Neural cell (in vitro differentiated cells): Measurements from ENCODE around the gene RIBC1. TPM values are rescaled to one million over a fixed set of nuclear protein-coding genes. Genes with fewer than 3 reads are reported as not detected.

ENCODE experiments used
- H2AFZ ChIP-seq: fragments of 200-600, 300-800 bp; sonication (generic), shearing (Covaris generic); 2 replicates; pipeline ENCODE4 v1.6.0; 2014; ENCODE audit warnings: low read depth, mild to moderate bottlenecking, antibody characterized with exemption, low read length, moderate library complexity
- H3F3A ChIP-seq: fragments of 200-600 bp; shearing (Covaris generic); 2 replicates; pipeline ENCODE4 v1.6.1; 2016; ENCODE audit warnings: mild to moderate bottlenecking, moderate library complexity, mixed read lengths, antibody characterized with exemption, low read length; ENCODE audit not compliant: insufficient read depth, poor library complexity, severe bottlenecking
- H3K27ac ChIP-seq: fragments of 200-600, 300-800 bp; sonication (generic), shearing (Covaris generic); 2 replicates; pipeline ENCODE4 v1.5.1; 2014; ENCODE audit warnings: mild to moderate bottlenecking, low read length, moderate library complexity
- H3K27me3 ChIP-seq: fragments of 300-800, 200-600 bp; sonication (generic), shearing (Covaris generic); 2 replicates; pipeline ENCODE4 v1.6.0; 2014; ENCODE audit warnings: mild to moderate bottlenecking, low read depth, low read length, moderate library complexity; ENCODE audit not compliant: insufficient read depth
- H3K36me3 ChIP-seq: fragments of 300-800, 200-600 bp; sonication (generic), shearing (Covaris generic); 2 replicates; pipeline ENCODE4 v1.5.1; 2014; ENCODE audit warnings: mild to moderate bottlenecking, antibody characterized with exemption, low read length, moderate library complexity; ENCODE audit not compliant: insufficient read depth
- H3K4me2 ChIP-seq: fragments of 300-800, 200-600 bp; sonication (generic), shearing (Covaris generic); 2 replicates; pipeline ENCODE4 v1.6.0; 2014; ENCODE audit warnings: mild to moderate bottlenecking, low read length
- H3K4me3 ChIP-seq: fragments of 300-800, 200-600 bp; sonication (generic), shearing (Covaris generic); 2 replicates; pipeline ENCODE4 v1.5.1; 2014; ENCODE audit warnings: mild to moderate bottlenecking, low read length, moderate library complexity
- H3K79me2 ChIP-seq: fragments of 200-600 bp; shearing (Covaris generic); replicated peaks from 2 replicates; pipeline ENCODE4 v1.6.0; 2014; ENCODE audit warnings: mild to moderate bottlenecking, low read length, moderate library complexity; ENCODE audit not compliant: insufficient read depth
- H3K9ac ChIP-seq: fragments of 300-800, 200-600 bp; sonication (generic), shearing (Covaris generic); 2 replicates; pipeline ENCODE4 v1.6.1; 2016; ENCODE audit warnings: mild to moderate bottlenecking, low read length, mixed read lengths
- H3K9me2 ChIP-seq: fragments of 200-600 bp; shearing (Covaris generic); 2 replicates; pipeline ENCODE4 v1.6.1; 2016; ENCODE audit warnings: mild to moderate bottlenecking, low read length, mixed read lengths; ENCODE audit not compliant: insufficient read depth
- H3K9me3 ChIP-seq: fragments of 200-600, 300-800 bp; sonication (generic), shearing (Covaris generic); 2 replicates; pipeline ENCODE4 v1.6.1; 2016; ENCODE audit warnings: mild to moderate bottlenecking, mixed run types, low read length, moderate library complexity, mixed read lengths
- H4K20me1 ChIP-seq: fragments of 200-600 bp; shearing (Covaris generic); 2 replicates; pipeline ENCODE4 v1.6.1; 2016; ENCODE audit warnings: mild to moderate bottlenecking, mixed run types; ENCODE audit not compliant: insufficient read depth
- EP300 ChIP-seq: fragments of 450-650 bp; conservative IDR thresholded peaks from 2 replicates; pipeline ENCODE4 v1.6.1; 2014; ENCODE audit warnings: antibody characterized with exemption, mild to moderate bottlenecking, moderate library complexity; ENCODE audit not compliant: poor library complexity, severe bottlenecking
- EZH2 ChIP-seq: fragments of 200-600, 300-800 bp; shearing (Covaris generic), sonication (generic); IDR thresholded peaks from 2 replicates; pipeline ENCODE4 v1.6.1; 2014; ENCODE audit warnings: antibody characterized with exemption, low read length, borderline replicate concordance, mild to moderate bottlenecking; ENCODE audit not compliant: insufficient read depth, poor library complexity, severe bottlenecking
- MXI1 ChIP-seq: fragments of 450-650 bp; conservative IDR thresholded peaks from 2 replicates; pipeline ENCODE4 v1.6.1; 2014; ENCODE audit warnings: antibody characterized with exemption, mild to moderate bottlenecking; ENCODE audit not compliant: poor library complexity, severe bottlenecking
- POLR2AphosphoS5 ChIP-seq: IDR thresholded peaks from 2 replicates; pipeline ENCODE4 v1.6.1; 2012
- RAD21 ChIP-seq: fragments of 450-650 bp; conservative IDR thresholded peaks from 2 replicates; pipeline ENCODE4 v1.6.1; 2014; ENCODE audit warnings: antibody characterized with exemption, mild to moderate bottlenecking, moderate library complexity
- SMC3 ChIP-seq: fragments of 450-650 bp; conservative IDR thresholded peaks from 2 replicates; pipeline ENCODE4 v1.6.1; 2014; ENCODE audit warnings: antibody characterized with exemption, mild to moderate bottlenecking, moderate library complexity; ENCODE audit not compliant: poor library complexity
- TAF1 ChIP-seq: IDR thresholded peaks from 2 replicates; pipeline ENCODE4 v1.6.1; 2012; ENCODE audit warnings: low read depth
- polyA plus RNA-seq: library from polyadenylated mRNA; depleted of rRNA; stranded (reverse); fragments of >200 nt; gene quantifications from 2 replicates; pipeline ENCODE4 v1.2.3, GENCODE V29; 2014
- TF ChIP-seq, protein P1 (sequence below): fragments of 450-650 bp; IDR thresholded peaks from 2 replicates; pipeline ENCODE4 v1.5.1; 2014; ENCODE audit warnings: antibody characterized with exemption, mild to moderate bottlenecking, moderate library complexity; ENCODE audit not compliant: poor library complexity, severe bottlenecking
- TF ChIP-seq, protein P2 (sequence below): IDR thresholded peaks from 2 replicates; pipeline ENCODE4 v1.6.1; 2012; ENCODE audit warnings: borderline replicate concordance

RIBC1 gene
- polyA plus RNA-seq, 1 donor from 2014 or later = 0.84 TPM

- H3K27ac ChIP-seq = no peak overlapping the region
- no peak overlapping the region for H3K9ac ChIP-seq
- no peaks in the 10 kb centered on the region for H3K9me2 ChIP-seq
- no peaks in the 10 kb centered on the region for H3K27me3 ChIP-seq
- no peaks in the 10 kb centered on the region for H3F3A ChIP-seq
- no peak overlapping the region for H2AFZ ChIP-seq
- H3K4me2 ChIP-seq = no peak overlapping the region
- TF ChIP-seq, protein P1, sequence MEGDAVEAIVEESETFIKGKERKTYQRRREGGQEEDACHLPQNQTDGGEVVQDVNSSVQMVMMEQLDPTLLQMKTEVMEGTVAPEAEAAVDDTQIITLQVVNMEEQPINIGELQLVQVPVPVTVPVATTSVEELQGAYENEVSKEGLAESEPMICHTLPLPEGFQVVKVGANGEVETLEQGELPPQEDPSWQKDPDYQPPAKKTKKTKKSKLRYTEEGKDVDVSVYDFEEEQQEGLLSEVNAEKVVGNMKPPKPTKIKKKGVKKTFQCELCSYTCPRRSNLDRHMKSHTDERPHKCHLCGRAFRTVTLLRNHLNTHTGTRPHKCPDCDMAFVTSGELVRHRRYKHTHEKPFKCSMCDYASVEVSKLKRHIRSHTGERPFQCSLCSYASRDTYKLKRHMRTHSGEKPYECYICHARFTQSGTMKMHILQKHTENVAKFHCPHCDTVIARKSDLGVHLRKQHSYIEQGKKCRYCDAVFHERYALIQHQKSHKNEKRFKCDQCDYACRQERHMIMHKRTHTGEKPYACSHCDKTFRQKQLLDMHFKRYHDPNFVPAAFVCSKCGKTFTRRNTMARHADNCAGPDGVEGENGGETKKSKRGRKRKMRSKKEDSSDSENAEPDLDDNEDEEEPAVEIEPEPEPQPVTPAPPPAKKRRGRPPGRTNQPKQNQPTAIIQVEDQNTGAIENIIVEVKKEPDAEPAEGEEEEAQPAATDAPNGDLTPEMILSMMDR = no peak
- TF ChIP-seq SMC3 = no peak
- no peak for TF ChIP-seq POLR2AphosphoS5
- TF ChIP-seq EP300 = no peak
- no peak for TF ChIP-seq MXI1
- TF ChIP-seq TAF1 = no peak
- TF ChIP-seq EZH2 = no peak
- TF ChIP-seq, protein P2, sequence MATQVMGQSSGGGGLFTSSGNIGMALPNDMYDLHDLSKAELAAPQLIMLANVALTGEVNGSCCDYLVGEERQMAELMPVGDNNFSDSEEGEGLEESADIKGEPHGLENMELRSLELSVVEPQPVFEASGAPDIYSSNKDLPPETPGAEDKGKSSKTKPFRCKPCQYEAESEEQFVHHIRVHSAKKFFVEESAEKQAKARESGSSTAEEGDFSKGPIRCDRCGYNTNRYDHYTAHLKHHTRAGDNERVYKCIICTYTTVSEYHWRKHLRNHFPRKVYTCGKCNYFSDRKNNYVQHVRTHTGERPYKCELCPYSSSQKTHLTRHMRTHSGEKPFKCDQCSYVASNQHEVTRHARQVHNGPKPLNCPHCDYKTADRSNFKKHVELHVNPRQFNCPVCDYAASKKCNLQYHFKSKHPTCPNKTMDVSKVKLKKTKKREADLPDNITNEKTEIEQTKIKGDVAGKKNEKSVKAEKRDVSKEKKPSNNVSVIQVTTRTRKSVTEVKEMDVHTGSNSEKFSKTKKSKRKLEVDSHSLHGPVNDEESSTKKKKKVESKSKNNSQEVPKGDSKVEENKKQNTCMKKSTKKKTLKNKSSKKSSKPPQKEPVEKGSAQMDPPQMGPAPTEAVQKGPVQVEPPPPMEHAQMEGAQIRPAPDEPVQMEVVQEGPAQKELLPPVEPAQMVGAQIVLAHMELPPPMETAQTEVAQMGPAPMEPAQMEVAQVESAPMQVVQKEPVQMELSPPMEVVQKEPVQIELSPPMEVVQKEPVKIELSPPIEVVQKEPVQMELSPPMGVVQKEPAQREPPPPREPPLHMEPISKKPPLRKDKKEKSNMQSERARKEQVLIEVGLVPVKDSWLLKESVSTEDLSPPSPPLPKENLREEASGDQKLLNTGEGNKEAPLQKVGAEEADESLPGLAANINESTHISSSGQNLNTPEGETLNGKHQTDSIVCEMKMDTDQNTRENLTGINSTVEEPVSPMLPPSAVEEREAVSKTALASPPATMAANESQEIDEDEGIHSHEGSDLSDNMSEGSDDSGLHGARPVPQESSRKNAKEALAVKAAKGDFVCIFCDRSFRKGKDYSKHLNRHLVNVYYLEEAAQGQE = no peak
- TF ChIP-seq RAD21 = no peak
- peak overlapping the region; percentile 59 for H3K4me3 ChIP-seq
- no peaks in the 10 kb centered on the region for H3K79me2 ChIP-seq
- no peaks in the 10 kb centered on the region for H3K9me3 ChIP-seq
- no peaks in the 10 kb centered on the region for H3K36me3 ChIP-seq
- H4K20me1 ChIP-seq = no peaks in the 10 kb centered on the region
Measured at GRCh38 chrX:53441531-53442321, 19.1 kb downstream of the RIBC1 start.

GRCh38 chrX:53442322-53442631 lies 19.6 kb downstream of the RIBC1 start:
- Histone ChIP-seq H3K9me3 (no peaks in the 10 kb centered on the region), H3F3A (no peaks in the 10 kb centered on the region), H3K4me2 (no peak overlapping the region), H2AFZ (no peak overlapping the region), H3K79me2 (no peaks in the 10 kb centered on the region), H3K36me3 (no peaks in the 10 kb centered on the region), H3K27ac (no peak overlapping the region), H3K4me3 (peak overlapping the region; percentile 59), H4K20me1 (no peaks in the 10 kb centered on the region), H3K9me2 (no peaks in the 10 kb centered on the region), H3K27me3 (no peaks in the 10 kb centered on the region), H3K9ac (no peak overlapping the region)
- TF ChIP-seq, protein P2 = no peak
- TF ChIP-seq, protein P1 = no peak
- TF ChIP-seq SMC3 (no peak), EP300 (no peak), POLR2AphosphoS5 (no peak), MXI1 (no peak), RAD21 (no peak), TAF1 (no peak), EZH2 (no peak)
